H1 (cell line): ENCODE measurements around the gene GPR160. TPM values are rescaled to one million over a fixed set of nuclear protein-coding genes. Genes with fewer than 3 reads are reported as not detected.

ENCODE experiments used
- CHD7 ChIP-seq: fragments of 300-600 bp; sonication (generic); IDR thresholded peaks from 2 replicates; pipeline ENCODE4 v1.7.1; 2012; ENCODE audit warnings: low read length, moderate library complexity, mild to moderate bottlenecking, inconsistent platforms; ENCODE audit not compliant: insufficient replicate concordance
- FOSL1 ChIP-seq: IDR thresholded peaks from 2 replicates; pipeline ENCODE4 v1.6.1; 2011; ENCODE audit warnings: mild to moderate bottlenecking, low read depth, low read length, moderate library complexity; ENCODE audit not compliant: insufficient read depth
- KDM1A ChIP-seq: fragments of 200-600, 300-600 bp; sonication (generic); IDR thresholded peaks from 2 replicates; pipeline ENCODE4 v1.7.1; 2016; ENCODE audit warnings: mild to moderate bottlenecking, low read length, borderline replicate concordance
- KDM5A ChIP-seq: fragments of 200-600 bp; IDR thresholded peaks from 2 replicates; pipeline ENCODE4 v1.7.1; 2012; ENCODE audit warnings: mild to moderate bottlenecking, low read length, inconsistent platforms, mixed read lengths
- NANOG ChIP-seq: IDR thresholded peaks from 2 replicates; pipeline ENCODE4 v1.6.1; 2011; ENCODE audit warnings: low read length, low read depth, mild to moderate bottlenecking, inconsistent platforms; ENCODE audit not compliant: insufficient read depth, poor library complexity, severe bottlenecking
- NRF1 ChIP-seq: IDR thresholded peaks from 2 replicates; pipeline ENCODE4 v1.6.1; 2011; ENCODE audit warnings: mild to moderate bottlenecking, low read depth, low read length, improper control_type of control experiment
- POU5F1 ChIP-seq: IDR thresholded peaks from 2 replicates; pipeline ENCODE4 v1.6.1; 2011; ENCODE audit warnings: low read depth, mild to moderate bottlenecking, low read length, moderate library complexity
- RBBP5 ChIP-seq: IDR thresholded peaks from 2 replicates; pipeline ENCODE4 v1.7.1; 2012; ENCODE audit warnings: low read depth, mild to moderate bottlenecking, inconsistent platforms, low read length, moderate library complexity, borderline replicate concordance
- RNF2 ChIP-seq: fragments of 200-900, 300-1000 bp; sonication (generic); IDR thresholded peaks from 2 replicates; pipeline ENCODE4 v1.7.1; 2016; ENCODE audit warnings: borderline replicate concordance, low read depth, mild to moderate bottlenecking, antibody characterized with exemption, low read length; ENCODE audit not compliant: poor library complexity, severe bottlenecking; ENCODE audit errors: missing control alignments
- SP1 ChIP-seq: IDR thresholded peaks from 2 replicates; pipeline ENCODE4 v1.6.1; 2011; ENCODE audit warnings: low read depth, low read length
- TEAD4 ChIP-seq: IDR thresholded peaks from 2 replicates; pipeline ENCODE4 v1.6.1; 2012; ENCODE audit warnings: low read depth, low read length, inconsistent platforms, mixed read lengths
- polyA plus RNA-seq, 7 experiments: library from polyadenylated mRNA; depleted of rRNA in 3 of 7; stranded (reverse) in 5 of 7; unstranded in 2 of 7; fragments of >200 nt in 5 of 7; fragments of 200-250 nt in 2 of 7; gene quantifications; 1 replicate in 5 of 7; 2 replicates in 1 of 7; 4 replicates in 1 of 7; pipeline versions ENCODE4 v1.2.1 to v1.2.3, GENCODE V29; 2011 to 2013; ENCODE audit warnings: missing spikeins in 2 of 7, mixed read lengths in 2 of 7
- total RNA-seq: library from RNA; stranded (reverse); fragmentation: NEBNext Ultra II Directional; extraction: Animal tissue kit (Norgen Biotek cat#: 25700); gene quantifications from 2 replicates; pipeline ENCODE4 v1.2.1, GENCODE V29; 2021

Gene GPR160
- total and polyA plus RNA-seq, 2 of the 8 experiments (the other 6 are each of a cell fraction or from before 2014, with no cell fraction given) = 14.3 to 16.6 TPM

- TF ChIP-seq CHD7 (no peak), POU5F1 (no peak), SP1 (no peak), RNF2 (no peak), FOSL1 (no peak), RBBP5 (no peak), KDM5A (no peak), TEAD4 (no peak), KDM1A (no peak), NANOG (no peak), NRF1 (no peak)
Measured at GRCh38 chr3:170107941-170108340, 70.1 kb downstream of the GPR160 start (continued).
